ENCODE results near the gene DTD1.

- TF ChIP-seq CTCF (IDR thresholded peaks at IDR 0.05) (peak; percentile 54 to 88 (median 72)), POLR2A (IDR thresholded peaks at IDR 0.05) (peak in 1 of 2 donors; percentile 62)
Measured at GRCh38 chr20:18587665-18588573, at the start of gene DTD1.

Measured in heart left ventricle (tissue), 13 donors.